ENCODE measurements around the gene AZGP1. TPM values are rescaled to one million over a fixed set of nuclear protein-coding genes. Genes with fewer than 3 reads are reported as not detected.

Gene AZGP1
- total and polyA plus RNA-seq, 2 of the 13 experiments (the other 11 are each of a cell fraction or from before 2014, with no cell fraction given) = 93.8 to 229 TPM

DNA sequence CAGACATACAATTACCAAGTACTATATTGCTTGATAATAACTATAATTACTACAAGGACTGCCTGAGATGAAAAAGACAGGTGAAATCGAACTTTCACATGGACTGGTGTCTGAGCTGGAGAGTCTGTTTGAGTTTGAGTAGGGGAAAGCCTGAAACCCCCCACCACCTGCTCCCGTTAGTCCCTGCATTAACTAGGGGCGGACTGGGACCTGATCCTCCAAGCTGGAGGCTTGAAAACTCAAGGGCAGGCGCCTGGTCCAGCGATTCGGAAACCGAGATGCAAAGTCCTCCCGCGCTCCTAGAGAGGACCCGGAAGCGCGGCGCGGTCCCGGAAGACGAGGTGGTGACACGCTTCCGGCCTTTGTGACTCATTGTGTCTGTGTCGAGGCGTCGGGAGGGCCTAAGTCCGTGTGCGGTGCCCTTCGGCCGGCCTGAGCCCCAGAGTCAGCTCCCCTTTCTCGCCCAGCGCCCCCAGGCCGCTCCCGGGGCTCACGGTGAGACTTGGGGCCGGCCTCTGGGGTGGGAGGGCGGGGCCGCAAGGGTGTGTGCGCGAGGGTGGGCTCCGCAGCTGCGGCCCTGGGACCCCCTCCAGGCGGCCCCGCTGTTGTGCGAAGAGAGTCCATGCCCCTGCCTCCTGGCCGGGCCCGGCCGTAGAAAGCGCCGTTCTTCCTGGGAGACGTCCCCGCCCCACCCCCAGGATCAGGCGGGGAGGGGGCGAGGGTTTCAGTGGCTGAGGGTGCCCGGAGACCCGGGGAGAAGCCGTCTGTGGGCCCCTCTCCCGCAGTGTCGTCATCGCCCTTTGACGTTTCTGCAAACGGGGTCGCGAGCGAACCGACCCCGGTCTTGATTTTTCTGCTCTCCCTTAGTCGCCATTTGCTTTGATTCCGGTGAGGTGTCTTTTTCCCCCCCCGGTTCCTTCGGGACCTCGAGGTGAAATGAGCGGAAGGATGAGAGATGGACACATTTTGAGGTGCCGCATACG, 39.7 kb upstream of the AZGP1 start, which contains the start of gene ZKSCAN1 (continued):
- TF ChIP-seq HMGXB3 (CRISPR knock-in tag; IDR thresholded peaks at IDR 0.05; ENCODE audit: borderline replicate concordance) = peak; percentile 73; the same call in 1 of the 2 replicates
- TF ChIP-seq ZNF451 (CRISPR knock-in tag; IDR thresholded peaks at IDR 0.05) = no peak
- no peak; the same call in 1 of the 2 replicates for TF ChIP-seq MEIS1 (CRISPR knock-in tag; IDR thresholded peaks at IDR 0.05; ENCODE audit: borderline replicate concordance)
- TF ChIP-seq ZNF414 (CRISPR knock-in tag; IDR thresholded peaks at IDR 0.05) = 0 out of 2 replicates have a peak, but pooled peaks have one; percentile 61
- no peak for TF ChIP-seq CCAR2 (optimal IDR thresholded peaks at IDR 0.05; ENCODE audit: low read depth, low read length)
- TF ChIP-seq NRL (CRISPR knock-in tag; IDR thresholded peaks at IDR 0.05; ENCODE audit: borderline replicate concordance) = peak; percentile 60; the same call in 1 of the 2 replicates
- TF ChIP-seq CHCHD3 (CRISPR knock-in tag; IDR thresholded peaks at IDR 0.05) = 0 out of 2 replicates have a peak, but pooled peaks have one; percentile 24
- no peak for TF ChIP-seq PREB (CRISPR knock-in tag; IDR thresholded peaks at IDR 0.05)
- no peak for TF ChIP-seq FLYWCH1 (CRISPR knock-in tag; IDR thresholded peaks at IDR 0.05)
- TF ChIP-seq KLF12 (CRISPR knock-in tag; IDR thresholded peaks at IDR 0.05; ENCODE audit: borderline replicate concordance) = no peak
- TF ChIP-seq, protein P1, sequence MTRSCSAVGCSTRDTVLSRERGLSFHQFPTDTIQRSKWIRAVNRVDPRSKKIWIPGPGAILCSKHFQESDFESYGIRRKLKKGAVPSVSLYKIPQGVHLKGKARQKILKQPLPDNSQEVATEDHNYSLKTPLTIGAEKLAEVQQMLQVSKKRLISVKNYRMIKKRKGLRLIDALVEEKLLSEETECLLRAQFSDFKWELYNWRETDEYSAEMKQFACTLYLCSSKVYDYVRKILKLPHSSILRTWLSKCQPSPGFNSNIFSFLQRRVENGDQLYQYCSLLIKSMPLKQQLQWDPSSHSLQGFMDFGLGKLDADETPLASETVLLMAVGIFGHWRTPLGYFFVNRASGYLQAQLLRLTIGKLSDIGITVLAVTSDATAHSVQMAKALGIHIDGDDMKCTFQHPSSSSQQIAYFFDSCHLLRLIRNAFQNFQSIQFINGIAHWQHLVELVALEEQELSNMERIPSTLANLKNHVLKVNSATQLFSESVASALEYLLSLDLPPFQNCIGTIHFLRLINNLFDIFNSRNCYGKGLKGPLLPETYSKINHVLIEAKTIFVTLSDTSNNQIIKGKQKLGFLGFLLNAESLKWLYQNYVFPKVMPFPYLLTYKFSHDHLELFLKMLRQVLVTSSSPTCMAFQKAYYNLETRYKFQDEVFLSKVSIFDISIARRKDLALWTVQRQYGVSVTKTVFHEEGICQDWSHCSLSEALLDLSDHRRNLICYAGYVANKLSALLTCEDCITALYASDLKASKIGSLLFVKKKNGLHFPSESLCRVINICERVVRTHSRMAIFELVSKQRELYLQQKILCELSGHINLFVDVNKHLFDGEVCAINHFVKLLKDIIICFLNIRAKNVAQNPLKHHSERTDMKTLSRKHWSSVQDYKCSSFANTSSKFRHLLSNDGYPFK (CRISPR knock-in tag; IDR thresholded peaks at IDR 0.05; ENCODE audit: borderline replicate concordance) = peak; percentile 73; the same call in 1 of the 2 replicates
- TF ChIP-seq ZFY (CRISPR knock-in tag; IDR thresholded peaks at IDR 0.05) = peak; percentile 93
- peak; percentile 92 for TF ChIP-seq ERF (CRISPR knock-in tag; IDR thresholded peaks at IDR 0.05)
- TF ChIP-seq CEBPZ (IDR thresholded peaks at IDR 0.05; ENCODE audit: low read length) = no peak

All from HepG2 (cell line).